HCT116 (cell line): ENCODE results near the gene UTP14A.

Source experiments
- CEBPB ChIP-seq: IDR thresholded peaks from 2 replicates; pipeline ENCODE4 v1.6.1; 2012; ENCODE audit warnings: low read depth
- EZH2 ChIP-seq: fragments of 200-600 bp; sonication (generic); IDR thresholded peaks from 2 replicates; pipeline ENCODE4 v1.6.1; 2017; ENCODE audit warnings: antibody characterized with exemption, mixed run types
- EZH2phosphoT487 ChIP-seq: fragments of 200-600 bp; IDR thresholded peaks from 2 replicates; pipeline ENCODE4 v1.6.1; 2018; ENCODE audit warnings: antibody characterized with exemption, borderline replicate concordance
- JUND ChIP-seq: IDR thresholded peaks from 2 replicates; pipeline ENCODE4 v1.6.1; 2012
- POLR2A ChIP-seq: IDR thresholded peaks from 2 replicates; pipeline ENCODE4 v1.7.0; 2011; ENCODE audit warnings: borderline replicate concordance; ENCODE audit not compliant: insufficient read depth, insufficient read length; ENCODE audit errors: extremely low read depth
- POLR2AphosphoS5 ChIP-seq: IDR thresholded peaks from 2 replicates; pipeline ENCODE4 v1.6.1; 2011; ENCODE audit warnings: mild to moderate bottlenecking, low read depth, low read length, moderate library complexity
- RAD21 ChIP-seq: IDR thresholded peaks from 2 replicates; pipeline ENCODE4 v1.6.1; 2012; ENCODE audit warnings: low read depth, mild to moderate bottlenecking
- SIN3A ChIP-seq: IDR thresholded peaks from 2 replicates; pipeline ENCODE4 v1.6.1; 2012; ENCODE audit warnings: low read depth
- SP1 ChIP-seq: IDR thresholded peaks from 2 replicates; pipeline ENCODE4 v1.6.1; 2012; ENCODE audit warnings: low read depth
- TCF7L2 ChIP-seq: IDR thresholded peaks from 2 replicates; pipeline ENCODE4 v1.7.0; 2011; ENCODE audit warnings: borderline replicate concordance, inconsistent platforms; ENCODE audit not compliant: insufficient read depth, insufficient read length; ENCODE audit errors: extremely low read depth
- YY1 ChIP-seq: IDR thresholded peaks from 2 replicates; pipeline ENCODE4 v1.6.1; 2011; ENCODE audit warnings: low read length, low read depth, moderate library complexity, mild to moderate bottlenecking; ENCODE audit not compliant: insufficient replicate concordance; ENCODE audit errors: extremely low read depth
- ZNF274 ChIP-seq: fragments of 200-500 bp; sonication (Bioruptor generic); IDR thresholded peaks from 2 replicates; pipeline ENCODE4 v1.6.1; 2014; ENCODE audit warnings: mild to moderate bottlenecking, low read depth, low read length, inconsistent platforms
- TF ChIP-seq, protein P1 (sequence below), 3 experiments: fragments of 200-600 bp in 1 of 3; sonication (generic) in 1 of 3; IDR thresholded peaks in 2 of 3; conservative IDR thresholded peaks in 1 of 3; 2 replicates each; pipeline ENCODE4 v1.5.1; 2012 to 2017; ENCODE audit warnings: low read depth in 2 of 3, low read length in 2 of 3, antibody characterized with exemption in 1 of 3, borderline replicate concordance in 1 of 3, control low read depth in 1 of 3, mild to moderate bottlenecking in 1 of 3, mixed read lengths in 1 of 3, mixed run types in 1 of 3, moderate library complexity in 1 of 3; ENCODE audit not compliant: insufficient read depth in 1 of 3
- TF ChIP-seq, protein P2 (sequence below): IDR thresholded peaks from 2 replicates; pipeline ENCODE4 v1.6.1; 2011; ENCODE audit warnings: mild to moderate bottlenecking, low read length, moderate library complexity; ENCODE audit not compliant: insufficient replicate concordance; ENCODE audit errors: extremely low read depth

DNA sequence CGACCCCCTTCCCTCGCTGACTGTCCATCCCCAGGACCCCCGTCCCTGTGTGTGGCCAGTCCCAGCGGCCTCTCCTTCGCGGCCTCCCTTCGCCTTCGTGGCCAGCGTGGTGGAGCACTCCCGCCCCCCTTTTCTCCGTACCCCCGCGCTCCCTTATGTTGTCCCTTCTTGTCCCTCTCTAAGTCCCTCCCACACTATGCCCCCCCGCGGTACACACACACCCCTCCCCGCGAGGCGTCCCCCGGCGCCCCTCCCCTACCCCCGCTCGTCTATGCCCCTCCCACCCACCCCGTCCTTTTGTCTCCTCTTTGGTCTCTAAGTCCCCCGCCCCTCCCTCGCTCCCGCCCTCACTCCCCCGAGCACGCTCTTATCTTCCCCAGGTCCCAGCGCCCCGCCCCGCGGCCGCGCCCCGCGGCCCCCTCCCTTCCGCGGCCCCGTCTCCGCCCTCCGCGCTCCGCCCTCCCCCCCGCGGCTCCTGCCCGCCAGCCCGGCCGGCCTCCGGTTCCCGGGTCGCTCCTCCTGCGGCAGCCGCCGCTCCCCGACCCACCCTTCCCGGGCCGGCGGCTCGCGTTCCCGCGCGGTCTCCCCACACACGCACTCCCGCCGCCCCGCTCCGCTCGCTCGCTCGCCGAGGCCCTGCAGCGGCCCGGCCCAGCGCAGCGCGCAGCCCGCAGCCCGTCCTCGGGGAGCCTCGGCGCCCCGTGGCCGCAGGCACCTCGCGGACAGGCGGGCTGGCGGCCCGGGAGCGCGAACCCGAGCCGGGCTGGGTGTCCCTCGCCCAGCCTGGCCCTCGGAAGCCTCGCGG, 26.3 kb downstream of the UTP14A start:
- TF ChIP-seq, protein P1, sequence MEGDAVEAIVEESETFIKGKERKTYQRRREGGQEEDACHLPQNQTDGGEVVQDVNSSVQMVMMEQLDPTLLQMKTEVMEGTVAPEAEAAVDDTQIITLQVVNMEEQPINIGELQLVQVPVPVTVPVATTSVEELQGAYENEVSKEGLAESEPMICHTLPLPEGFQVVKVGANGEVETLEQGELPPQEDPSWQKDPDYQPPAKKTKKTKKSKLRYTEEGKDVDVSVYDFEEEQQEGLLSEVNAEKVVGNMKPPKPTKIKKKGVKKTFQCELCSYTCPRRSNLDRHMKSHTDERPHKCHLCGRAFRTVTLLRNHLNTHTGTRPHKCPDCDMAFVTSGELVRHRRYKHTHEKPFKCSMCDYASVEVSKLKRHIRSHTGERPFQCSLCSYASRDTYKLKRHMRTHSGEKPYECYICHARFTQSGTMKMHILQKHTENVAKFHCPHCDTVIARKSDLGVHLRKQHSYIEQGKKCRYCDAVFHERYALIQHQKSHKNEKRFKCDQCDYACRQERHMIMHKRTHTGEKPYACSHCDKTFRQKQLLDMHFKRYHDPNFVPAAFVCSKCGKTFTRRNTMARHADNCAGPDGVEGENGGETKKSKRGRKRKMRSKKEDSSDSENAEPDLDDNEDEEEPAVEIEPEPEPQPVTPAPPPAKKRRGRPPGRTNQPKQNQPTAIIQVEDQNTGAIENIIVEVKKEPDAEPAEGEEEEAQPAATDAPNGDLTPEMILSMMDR (IDR thresholded peaks at IDR 0.05 in 2 of 3, conservative IDR thresholded peaks at IDR 0.05 in 1 of 3; ENCODE audit: borderline replicate concordance in 1 of 3, insufficient read depth in 1 of 3, low read depth in 2 of 3, low read length in 2 of 3), result no peak
- TF ChIP-seq, protein P2, sequence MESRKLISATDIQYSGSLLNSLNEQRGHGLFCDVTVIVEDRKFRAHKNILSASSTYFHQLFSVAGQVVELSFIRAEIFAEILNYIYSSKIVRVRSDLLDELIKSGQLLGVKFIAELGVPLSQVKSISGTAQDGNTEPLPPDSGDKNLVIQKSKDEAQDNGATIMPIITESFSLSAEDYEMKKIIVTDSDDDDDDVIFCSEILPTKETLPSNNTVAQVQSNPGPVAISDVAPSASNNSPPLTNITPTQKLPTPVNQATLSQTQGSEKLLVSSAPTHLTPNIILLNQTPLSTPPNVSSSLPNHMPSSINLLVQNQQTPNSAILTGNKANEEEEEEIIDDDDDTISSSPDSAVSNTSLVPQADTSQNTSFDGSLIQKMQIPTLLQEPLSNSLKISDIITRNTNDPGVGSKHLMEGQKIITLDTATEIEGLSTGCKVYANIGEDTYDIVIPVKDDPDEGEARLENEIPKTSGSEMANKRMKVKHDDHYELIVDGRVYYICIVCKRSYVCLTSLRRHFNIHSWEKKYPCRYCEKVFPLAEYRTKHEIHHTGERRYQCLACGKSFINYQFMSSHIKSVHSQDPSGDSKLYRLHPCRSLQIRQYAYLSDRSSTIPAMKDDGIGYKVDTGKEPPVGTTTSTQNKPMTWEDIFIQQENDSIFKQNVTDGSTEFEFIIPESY, result no peak
- TF ChIP-seq POLR2AphosphoS5 (no peak), POLR2A (no peak), YY1 (no peak), RAD21 (no peak), TCF7L2 (no peak), SIN3A (no peak), EZH2 (no peak), JUND (no peak), ZNF274 (no peak), EZH2phosphoT487 (no peak), SP1 (no peak), CEBPB (no peak)
